ENCODE data around the gene PPM1B. TPM values are rescaled to one million over a fixed set of nuclear protein-coding genes. Genes with fewer than 3 reads are reported as not detected.

The PPM1B gene
- total and polyA plus RNA-seq, 10 of the 15 experiments (the other 5 are each of a cell fraction or from before 2014, with no cell fraction given): 12.5 to 53.4 (median 33.7) TPM

- TF ChIP-seq, protein P1, sequence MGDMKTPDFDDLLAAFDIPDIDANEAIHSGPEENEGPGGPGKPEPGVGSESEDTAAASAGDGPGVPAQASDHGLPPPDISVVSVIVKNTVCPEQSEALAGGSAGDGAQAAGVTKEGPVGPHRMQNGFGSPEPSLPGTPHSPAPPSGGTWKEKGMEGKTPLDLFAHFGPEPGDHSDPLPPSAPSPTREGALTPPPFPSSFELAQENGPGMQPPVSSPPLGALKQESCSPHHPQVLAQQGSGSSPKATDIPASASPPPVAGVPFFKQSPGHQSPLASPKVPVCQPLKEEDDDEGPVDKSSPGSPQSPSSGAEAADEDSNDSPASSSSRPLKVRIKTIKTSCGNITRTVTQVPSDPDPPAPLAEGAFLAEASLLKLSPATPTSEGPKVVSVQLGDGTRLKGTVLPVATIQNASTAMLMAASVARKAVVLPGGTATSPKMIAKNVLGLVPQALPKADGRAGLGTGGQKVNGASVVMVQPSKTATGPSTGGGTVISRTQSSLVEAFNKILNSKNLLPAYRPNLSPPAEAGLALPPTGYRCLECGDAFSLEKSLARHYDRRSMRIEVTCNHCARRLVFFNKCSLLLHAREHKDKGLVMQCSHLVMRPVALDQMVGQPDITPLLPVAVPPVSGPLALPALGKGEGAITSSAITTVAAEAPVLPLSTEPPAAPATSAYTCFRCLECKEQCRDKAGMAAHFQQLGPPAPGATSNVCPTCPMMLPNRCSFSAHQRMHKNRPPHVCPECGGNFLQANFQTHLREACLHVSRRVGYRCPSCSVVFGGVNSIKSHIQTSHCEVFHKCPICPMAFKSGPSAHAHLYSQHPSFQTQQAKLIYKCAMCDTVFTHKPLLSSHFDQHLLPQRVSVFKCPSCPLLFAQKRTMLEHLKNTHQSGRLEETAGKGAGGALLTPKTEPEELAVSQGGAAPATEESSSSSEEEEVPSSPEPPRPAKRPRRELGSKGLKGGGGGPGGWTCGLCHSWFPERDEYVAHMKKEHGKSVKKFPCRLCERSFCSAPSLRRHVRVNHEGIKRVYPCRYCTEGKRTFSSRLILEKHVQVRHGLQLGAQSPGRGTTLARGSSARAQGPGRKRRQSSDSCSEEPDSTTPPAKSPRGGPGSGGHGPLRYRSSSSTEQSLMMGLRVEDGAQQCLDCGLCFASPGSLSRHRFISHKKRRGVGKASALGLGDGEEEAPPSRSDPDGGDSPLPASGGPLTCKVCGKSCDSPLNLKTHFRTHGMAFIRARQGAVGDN (IDR thresholded peaks at IDR 0.05): no peak
Measured at GRCh38 chr2:44246840-44247369, 78.2 kb downstream of the PPM1B start (continued).

DNA sequence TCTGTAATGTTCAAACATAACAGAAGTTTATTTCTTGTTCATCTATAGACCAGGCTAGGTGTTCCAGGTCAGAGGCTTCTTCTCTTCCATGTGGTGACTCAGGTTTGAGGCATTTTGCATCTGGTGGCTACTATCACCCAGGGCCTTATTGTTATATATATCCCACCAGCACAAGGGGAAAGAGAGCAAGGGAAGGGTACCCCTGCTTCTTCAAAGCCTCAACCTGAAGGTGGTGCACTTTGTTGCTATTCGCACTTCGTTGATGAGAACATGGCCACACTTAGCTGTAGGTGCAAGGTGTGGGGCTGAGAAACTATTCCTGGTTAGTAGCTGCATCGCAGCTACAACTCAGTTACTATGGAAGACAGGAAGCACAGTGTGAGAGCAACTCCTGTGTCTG, 79.2 kb downstream of the PPM1B start:
- ChIA-PET SMC1A (ENCODE audit: uncharacterized antibody, unreplicated experiment) (no interaction called here), CTCF (interaction anchor here (0.5 to 2.4 kb wide), 2 partner anchors 38 to 159 kb away, joined by 3 to 8 read pairs; no protein-coding TSS in a partner anchor), RAD21 (ENCODE audit: unreplicated experiment) (no interaction called here), POLR2A (no interaction called here)
- no peak for DNase-seq (ENCODE audit: low read depth, low spot score)
- Histone ChIP-seq H3K27me3 (replicated peaks in 1 of 2; ENCODE audit: control insufficient read depth in 2 of 2, insufficient read depth in 2 of 2, low read length in 1 of 2) (no peaks in the 10 kb centered on the region), H3K4me3 (no peak overlapping the region), H3K9me3 (replicated peaks; ENCODE audit: control insufficient read depth, insufficient read depth, low read length) (peaks cover 2% of the 10 kb centered on the region; the same call in 1 of the 3 replicates), H3K4me1 (ENCODE audit: control insufficient read depth, insufficient read depth, low read length) (peaks cover 9% of the 10 kb centered on the region), H3K9ac (ENCODE audit: control insufficient read depth, insufficient read depth, low read length) (no peak overlapping the region), H4K20me1 (ENCODE audit: control insufficient read depth, insufficient read depth) (no peaks in the 10 kb centered on the region), H3K79me2 (ENCODE audit: control insufficient read depth, insufficient read depth, low read length) (no peaks in the 10 kb centered on the region), H3K27ac (ENCODE audit: control insufficient read depth, insufficient read depth) (no peak overlapping the region), H3K36me3 (ENCODE audit: control insufficient read depth in 2 of 2, insufficient read depth in 2 of 2, low read length in 1 of 2) (no peaks in the 10 kb centered on the region), H2AFZ (ENCODE audit: control insufficient read depth, low read depth, low read length) (no peak overlapping the region), H3K4me2 (ENCODE audit: control insufficient read depth, insufficient read depth) (no peak overlapping the region)
- no peak for ATAC-seq
- intact Hi-C loops (cut with micrococcal nuclease; ENCODE audit: unreplicated experiment) (no loop called here), in situ Hi-C loops (cut with MboI) (loop anchor here (10.0 kb wide), 1 partner anchor 707 kb away; no protein-coding TSS in a partner anchor)
- BruUV-seq (replicated peaks): no TSS peak
- 98% methylated on average over 3 of the region's 3 CpGs for WGBS (ENCODE audit: insufficient coverage, insufficient replicate concordance, low lambda C conversion rate, missing lambda C conversion rate)
- FAIRE-seq: no peak
- TF ChIP-seq CREM (IDR thresholded peaks at IDR 0.05; ENCODE audit: low read depth): no peak
- TF ChIP-seq JUND (IDR thresholded peaks at IDR 0.05; ENCODE audit: low read depth, low read length): no peak
- no peak for TF ChIP-seq HDAC6 (IDR thresholded peaks at IDR 0.05; ENCODE audit: unreplicated experiment)
- TF ChIP-seq ZNF592 (IDR thresholded peaks at IDR 0.05): no peak
- TF ChIP-seq SRF (IDR thresholded peaks at IDR 0.05; ENCODE audit: low read depth in 2 of 2, low read length in 2 of 2): no peak
- TF ChIP-seq ZNF24 (IDR thresholded peaks at IDR 0.05): no peak
- no peak for TF ChIP-seq CBX5 (IDR thresholded peaks at IDR 0.05; ENCODE audit: low read depth)
- TF ChIP-seq RBBP5 (conservative IDR thresholded peaks at IDR 0.05): no peak
- TF ChIP-seq, protein P2, sequence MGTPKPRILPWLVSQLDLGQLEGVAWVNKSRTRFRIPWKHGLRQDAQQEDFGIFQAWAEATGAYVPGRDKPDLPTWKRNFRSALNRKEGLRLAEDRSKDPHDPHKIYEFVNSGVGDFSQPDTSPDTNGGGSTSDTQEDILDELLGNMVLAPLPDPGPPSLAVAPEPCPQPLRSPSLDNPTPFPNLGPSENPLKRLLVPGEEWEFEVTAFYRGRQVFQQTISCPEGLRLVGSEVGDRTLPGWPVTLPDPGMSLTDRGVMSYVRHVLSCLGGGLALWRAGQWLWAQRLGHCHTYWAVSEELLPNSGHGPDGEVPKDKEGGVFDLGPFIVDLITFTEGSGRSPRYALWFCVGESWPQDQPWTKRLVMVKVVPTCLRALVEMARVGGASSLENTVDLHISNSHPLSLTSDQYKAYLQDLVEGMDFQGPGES (IDR thresholded peaks at IDR 0.05): no peak
- no peak for TF ChIP-seq SKIL (IDR thresholded peaks at IDR 0.05; ENCODE audit: low read depth, poor library complexity, severe bottlenecking)

All from GM12878 (cell line).